Mesothelial cell of epicardium (in vitro differentiated cells): ENCODE results near the gene TAF1C. TPM values are rescaled to one million over a fixed set of nuclear protein-coding genes. Genes with fewer than 3 reads are reported as not detected.

ENCODE experiments used
- DNase-seq, 2 experiments: peaks; one replicate each; pipeline ENCODE4 v3.0.0; 2021; ENCODE audit warnings: low spot score in 2 of 2; ENCODE audit not compliant: unreplicated experiment in 2 of 2
- H3K27ac Mint-ChIP-seq: 2 replicates; pipeline ENCODE4 v1.8.0; 2021; ENCODE audit warnings: mixed read lengths
- H3K27me3 Mint-ChIP-seq: 2 replicates; pipeline ENCODE4 v1.8.0; 2021; ENCODE audit warnings: low read depth, mixed read lengths
- H3K36me3 Mint-ChIP-seq: 2 replicates; pipeline ENCODE4 v1.8.0; 2021; ENCODE audit warnings: mixed read lengths
- H3K4me1 Mint-ChIP-seq: 2 replicates; pipeline ENCODE4 v1.8.0; 2021; ENCODE audit warnings: mixed read lengths
- H3K4me3 Mint-ChIP-seq: 2 replicates; pipeline ENCODE4 v1.8.0; 2021; ENCODE audit warnings: mild to moderate bottlenecking, moderate library complexity, mixed read lengths
- H3K9me3 Mint-ChIP-seq: 2 replicates; pipeline ENCODE4 v1.8.0; 2021; ENCODE audit warnings: mixed read lengths
- CTCF ChIP-seq: fragments of 200-600 bp; sonication (generic); IDR thresholded peaks from one replicate; pipeline ENCODE4 v1.5.0; 2021; ENCODE audit warnings: antibody characterized with exemption; ENCODE audit not compliant: unreplicated experiment
- total RNA-seq: library from RNA; stranded (reverse); gene quantifications from 3 replicates; pipeline ENCODE4 v1.2.1, GENCODE V29; 2021

TAF1C gene
- total RNA-seq, 1 donor from 2014 or later: 88.6 TPM

- no peak overlapping the region for H3K27ac Mint-ChIP-seq
- no peak overlapping the region for H3K4me3 Mint-ChIP-seq
- H3K27me3 Mint-ChIP-seq: peaks cover 3% of the 10 kb centered on the region
- no peak for TF ChIP-seq CTCF
- no peak for DNase-seq
- peaks cover 32% of the 10 kb centered on the region for H3K4me1 Mint-ChIP-seq
- peaks cover 10% of the 10 kb centered on the region for H3K36me3 Mint-ChIP-seq
- peaks cover 6% of the 10 kb centered on the region for H3K9me3 Mint-ChIP-seq
These were observed 45.6 kb downstream of the TAF1C start for GRCh38 chr16:84141143-84141670.

- DNase-seq: no peak
- no peak overlapping the region for H3K4me3 Mint-ChIP-seq
- no peaks in the 10 kb centered on the region for H3K27me3 Mint-ChIP-seq
- TF ChIP-seq CTCF: no peak
- peaks cover 6% of the 10 kb centered on the region for H3K9me3 Mint-ChIP-seq
- peaks cover 35% of the 10 kb centered on the region for H3K4me1 Mint-ChIP-seq
- H3K36me3 Mint-ChIP-seq: peaks cover 13% of the 10 kb centered on the region
- peak overlapping the region; percentile 92 for H3K27ac Mint-ChIP-seq
These were observed 47.1 kb downstream of the TAF1C start for GRCh38 chr16:84139628-84140258.

- Mint-ChIP-seq H3K36me3 (peaks cover 13% of the 10 kb centered on the region), H3K27ac (peak overlapping the region; percentile 92)
- TF ChIP-seq CTCF: no peak
These were observed 47.8 kb downstream of the TAF1C start for GRCh38 chr16:84138824-84139627.

GRCh38 chr16:84138500-84138823 lies 48.4 kb downstream of the TAF1C start:
- H3K27ac Mint-ChIP-seq: peak overlapping the region; percentile 92
- peaks cover 29% of the 10 kb centered on the region for H3K4me1 Mint-ChIP-seq
- peaks cover 13% of the 10 kb centered on the region for H3K36me3 Mint-ChIP-seq
- no peak for DNase-seq
- H3K4me3 Mint-ChIP-seq: no peak overlapping the region
- TF ChIP-seq CTCF: no peak
- peaks cover 6% of the 10 kb centered on the region for H3K9me3 Mint-ChIP-seq
- H3K27me3 Mint-ChIP-seq: no peaks in the 10 kb centered on the region

More at GRCh38 chr16:84138824-84139627, 47.8 kb downstream of the TAF1C start:
- Mint-ChIP-seq H3K4me1 (peaks cover 31% of the 10 kb centered on the region), H3K9me3 (peaks cover 6% of the 10 kb centered on the region), H3K4me3 (peak overlapping the region; percentile 16), H3K27me3 (no peaks in the 10 kb centered on the region)
- DNase-seq: no peak

- H3K4me3 Mint-ChIP-seq: no peak overlapping the region
- H3K27ac Mint-ChIP-seq: peak overlapping the region; percentile 25
- H3K36me3 Mint-ChIP-seq: peaks cover 9% of the 10 kb centered on the region
- no peak for DNase-seq
- peaks cover 3% of the 10 kb centered on the region for H3K9me3 Mint-ChIP-seq
- H3K27me3 Mint-ChIP-seq: no peaks in the 10 kb centered on the region
- no peak for TF ChIP-seq CTCF
- peaks cover 31% of the 10 kb centered on the region for H3K4me1 Mint-ChIP-seq
These were observed 49.0 kb downstream of the TAF1C start for GRCh38 chr16:84137769-84138357.
